H1 (cell line): ENCODE measurements around the gene ARHGEF10L. TPM values are rescaled to one million over a fixed set of nuclear protein-coding genes. Genes with fewer than 3 reads are reported as not detected.

Experiments
- EP300 ChIP-seq, 2 experiments: IDR thresholded peaks; 1 replicate in 1 of 2; 2 replicates in 1 of 2; pipeline ENCODE4 v1.6.1; 2011 to 2012; ENCODE audit warnings: low read depth in 2 of 2, low read length in 2 of 2, mild to moderate bottlenecking in 2 of 2, borderline replicate concordance in 1 of 2, inconsistent platforms in 1 of 2, moderate library complexity in 1 of 2
- polyA plus RNA-seq, 7 experiments: library from polyadenylated mRNA; depleted of rRNA in 3 of 7; stranded (reverse) in 5 of 7; unstranded in 2 of 7; fragments of >200 nt in 5 of 7; fragments of 200-250 nt in 2 of 7; gene quantifications; 1 replicate in 5 of 7; 2 replicates in 1 of 7; 4 replicates in 1 of 7; pipeline versions ENCODE4 v1.2.1 to v1.2.3, GENCODE V29; 2011 to 2013; ENCODE audit warnings: missing spikeins in 2 of 7, mixed read lengths in 2 of 7
- total RNA-seq: library from RNA; stranded (reverse); fragmentation: NEBNext Ultra II Directional; extraction: Animal tissue kit (Norgen Biotek cat#: 25700); gene quantifications from 2 replicates; pipeline ENCODE4 v1.2.1, GENCODE V29; 2021

The ARHGEF10L gene
- total and polyA plus RNA-seq, 2 of the 8 experiments (the other 6 are each of a cell fraction or from before 2014, with no cell fraction given): 33.6 to 39.6 TPM

GRCh38 chr1:17687145-17687544 lies 147.6 kb downstream of the ARHGEF10L start (continued):
- no peak for TF ChIP-seq EP300 (IDR thresholded peaks at IDR 0.05; ENCODE audit: borderline replicate concordance in 1 of 2, low read depth in 2 of 2, low read length in 2 of 2)
